HG03342 (cell line): Measurements from ENCODE around the gene ERVK3-1.
A peak's percentile ranks its signal among the peaks of the same experiment; 100 is the strongest.
"Not testable (repeated sequence)": the region's sequence is repeated elsewhere in the genome, so short reads cannot be mapped to it uniquely, and the experiment has no call there.

Experiments
- ATAC-seq: cut with Tn5 transposase; IDR thresholded peaks from one replicate; pipeline ENCODE4 v1.9.1; 2021; ENCODE audit warnings: mild to moderate bottlenecking, moderate library complexity; ENCODE audit not compliant: unreplicated experiment

ERVK3-1 gene

DNA sequence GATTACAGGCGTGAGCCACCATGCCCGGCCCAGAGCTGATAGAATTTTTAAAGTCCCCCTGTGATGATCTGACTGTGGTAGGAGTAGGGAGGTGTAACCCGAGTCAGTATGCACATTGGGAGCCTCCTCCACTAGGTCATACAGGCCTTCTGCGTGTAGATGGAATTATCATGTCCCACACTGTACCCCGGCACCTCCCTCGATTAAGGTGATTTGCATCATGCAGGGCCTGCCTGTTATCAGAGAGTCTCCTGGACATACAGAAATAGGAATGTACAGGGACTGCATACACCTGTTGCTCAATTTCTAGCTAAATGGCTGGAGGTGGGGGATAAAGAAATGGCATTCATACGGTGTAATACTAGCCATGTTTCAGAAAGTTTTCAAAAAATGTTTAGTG, 922 bp upstream of the ERVK3-1 start:
- ATAC-seq, result no peak

DNA sequence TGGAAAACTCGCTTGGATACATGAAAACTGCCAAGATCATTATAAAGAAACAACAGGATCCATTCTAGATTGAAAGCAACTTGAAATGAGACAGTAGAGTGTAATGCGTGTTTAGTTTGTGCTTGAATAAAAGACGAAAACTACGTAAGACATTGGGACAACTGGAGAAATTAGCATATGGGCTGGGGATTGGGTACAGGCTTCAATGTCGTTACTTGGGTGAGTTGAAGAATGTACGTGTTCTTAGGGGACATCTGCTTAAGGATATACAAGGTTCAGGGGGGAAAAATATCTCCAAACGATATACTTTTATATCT, 471 bp upstream of the ERVK3-1 start:
- ATAC-seq, result peak; percentile 12

DNA sequence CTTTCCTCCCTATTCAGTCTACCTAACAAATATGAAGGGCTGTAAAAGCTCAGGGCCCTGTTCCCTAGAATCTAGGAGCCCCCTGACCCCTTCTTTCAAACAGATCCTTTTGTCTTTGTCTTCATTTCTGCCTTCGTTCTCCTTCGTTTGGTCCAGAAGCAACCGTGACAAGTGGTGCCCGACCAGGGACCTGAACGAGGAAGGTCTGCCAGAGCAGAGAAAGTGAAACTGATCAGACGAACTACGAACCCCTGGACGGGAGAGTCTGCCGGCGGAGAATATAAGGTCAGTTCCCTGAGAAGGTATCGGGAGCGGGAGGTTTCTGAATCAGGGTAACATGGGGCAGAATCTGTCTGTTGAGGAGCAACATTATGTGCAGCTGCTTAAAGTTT, 751 bp downstream of the ERVK3-1 start:
- ATAC-seq, result no peak

DNA sequence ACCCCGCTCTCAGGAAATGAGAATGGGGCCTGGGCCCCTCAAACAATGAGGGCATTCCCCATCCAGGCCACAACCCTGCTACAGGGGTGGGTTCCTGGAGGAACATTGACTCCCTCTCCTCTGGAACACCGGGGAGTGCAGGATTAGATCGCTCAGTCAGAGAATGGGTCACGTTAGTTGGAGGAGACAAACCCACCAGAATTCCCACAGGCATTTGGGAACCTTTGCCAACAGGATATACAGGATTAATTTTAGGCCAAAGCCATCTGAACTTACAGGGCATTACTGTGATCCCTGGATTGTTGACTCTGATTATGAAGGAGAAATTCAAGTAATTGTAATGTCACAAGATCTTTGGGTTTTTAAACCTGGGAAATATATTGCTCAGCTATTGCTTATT, 2.6 kb downstream of the ERVK3-1 start:
- ATAC-seq, result no peak

DNA sequence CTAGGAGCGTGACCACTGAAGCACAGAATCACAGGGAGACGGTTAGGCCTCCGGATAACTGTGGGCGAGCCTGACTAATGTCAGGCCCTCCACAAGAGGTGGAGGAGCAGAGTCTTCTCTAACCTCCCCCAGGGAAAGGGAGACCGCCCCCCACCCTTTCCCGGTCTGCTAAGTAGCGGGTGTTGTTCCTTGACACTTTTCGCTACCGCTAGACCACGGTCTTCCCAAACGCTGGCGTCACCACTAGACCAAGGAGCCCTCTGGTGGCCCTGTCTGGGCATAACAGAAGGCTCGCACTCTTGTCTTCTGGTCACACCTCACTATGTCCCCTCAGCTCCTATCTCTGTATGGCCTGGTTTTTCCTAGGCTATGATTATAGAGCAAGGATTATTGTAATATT, 5.5 kb downstream of the ERVK3-1 start:
- not testable (repeated sequence) for ATAC-seq

DNA sequence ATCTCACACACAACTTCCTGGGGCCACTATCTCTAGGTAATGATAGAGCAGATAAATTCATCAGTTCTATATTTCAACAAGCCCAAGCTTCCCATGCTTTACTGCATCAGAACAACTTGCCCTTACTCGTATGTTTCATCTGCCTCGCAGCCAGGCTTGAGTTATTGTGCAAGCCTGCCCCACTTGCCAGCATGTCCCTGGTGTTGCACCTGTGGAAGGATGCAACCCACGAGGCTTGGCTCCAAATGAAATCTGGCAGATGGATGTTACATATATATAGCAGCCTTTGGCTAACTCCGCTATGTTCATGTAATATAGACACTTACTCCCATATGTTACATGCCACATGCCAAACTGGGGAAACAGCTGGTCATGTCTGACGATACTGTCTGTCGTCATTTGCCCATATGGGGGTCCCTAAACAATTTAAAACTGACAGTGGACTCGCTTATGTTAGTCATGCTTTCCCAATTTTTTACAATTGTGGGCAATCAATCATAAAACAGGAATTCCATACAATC, 6.2 kb downstream of the ERVK3-1 start:
- no peak for ATAC-seq

DNA sequence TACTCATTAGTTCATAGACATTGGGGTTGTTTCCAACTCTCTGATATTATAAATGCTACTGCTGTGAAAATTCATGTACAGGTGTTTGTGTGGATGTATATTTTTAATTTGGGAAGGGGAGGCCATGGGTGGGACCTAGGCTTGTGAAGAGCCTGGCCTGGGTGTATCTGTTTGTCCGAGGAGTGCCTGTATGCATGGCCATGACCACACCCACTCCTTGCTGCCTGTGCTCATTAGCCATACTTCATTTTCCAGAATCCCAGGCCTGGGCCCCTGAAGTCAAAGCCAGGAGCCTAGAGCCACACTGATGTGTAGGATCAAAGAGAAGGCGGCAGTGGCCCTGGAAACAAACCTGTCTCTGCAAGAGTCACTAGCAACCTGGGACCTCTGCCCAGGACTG, 10.4 kb downstream of the ERVK3-1 start:
- ATAC-seq, result no peak

DNA sequence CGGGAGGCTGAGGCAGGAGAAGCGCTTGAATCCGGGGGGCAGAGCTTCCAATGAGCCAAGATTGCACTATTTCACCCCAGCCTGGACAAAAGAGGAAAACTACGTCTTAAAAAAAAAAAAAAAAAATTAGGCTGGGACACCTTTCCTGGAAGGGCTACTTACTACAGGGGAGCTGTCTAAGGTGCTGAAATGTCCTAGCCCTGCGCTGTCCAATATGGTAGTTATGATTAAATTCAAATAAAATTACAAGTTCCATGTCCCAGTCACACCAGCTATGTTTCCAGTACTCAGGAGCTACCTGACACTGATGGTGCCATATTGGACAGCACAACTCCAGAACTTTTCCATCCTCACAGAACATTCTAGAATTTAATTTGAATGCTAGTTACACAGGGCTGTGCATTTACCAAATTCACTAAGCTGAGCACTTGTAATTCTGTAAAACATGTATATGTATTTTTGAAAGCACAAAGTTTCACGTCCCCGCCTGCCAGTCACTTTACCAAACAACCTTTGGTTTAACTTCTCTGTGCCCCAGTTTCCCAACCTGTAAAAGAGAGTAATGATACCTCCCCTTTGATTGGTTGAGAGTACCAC, 12.4 kb downstream of the ERVK3-1 start:
- ATAC-seq, result no peak

DNA sequence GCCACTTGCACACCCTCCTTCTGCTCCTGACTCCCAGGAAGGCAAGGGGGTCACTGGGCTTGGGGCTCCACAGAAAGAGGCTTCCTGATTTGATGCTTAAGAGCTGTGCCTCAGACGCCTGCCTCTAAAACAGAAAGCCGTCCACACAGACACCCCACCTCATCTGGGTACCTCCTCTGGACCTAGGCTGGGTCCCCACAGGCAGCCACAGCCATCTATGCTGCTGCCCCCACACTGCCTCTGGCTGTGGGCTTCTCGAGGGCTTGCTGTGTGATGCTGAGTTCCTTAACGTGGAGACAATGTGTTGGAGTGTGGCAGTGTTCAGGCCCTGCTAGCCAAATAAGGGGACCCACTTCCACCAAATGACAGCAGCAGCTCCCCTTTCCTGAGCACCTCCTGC, 13.1 kb downstream of the ERVK3-1 start:
- ATAC-seq, result no peak

DNA sequence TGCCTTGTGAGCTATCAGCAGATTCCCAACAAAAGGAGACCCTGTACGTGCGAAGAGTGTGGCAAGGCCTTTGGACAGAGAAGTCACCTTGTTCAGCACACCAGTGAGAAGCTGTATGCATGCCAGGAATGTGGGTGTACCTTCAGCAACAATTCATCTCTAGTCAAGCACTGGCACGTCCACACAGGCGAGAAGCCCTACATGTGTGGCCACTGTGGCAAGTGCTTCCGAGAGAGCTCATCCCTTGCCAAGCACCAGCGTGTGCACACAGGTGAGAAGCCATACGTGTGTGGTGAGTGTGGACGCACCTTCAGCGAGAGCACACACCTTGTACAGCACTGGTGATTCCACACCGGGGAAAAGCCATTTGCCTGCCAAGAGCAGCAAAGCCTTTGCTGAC, 14.1 kb downstream of the ERVK3-1 start:
- ATAC-seq, result no peak

DNA sequence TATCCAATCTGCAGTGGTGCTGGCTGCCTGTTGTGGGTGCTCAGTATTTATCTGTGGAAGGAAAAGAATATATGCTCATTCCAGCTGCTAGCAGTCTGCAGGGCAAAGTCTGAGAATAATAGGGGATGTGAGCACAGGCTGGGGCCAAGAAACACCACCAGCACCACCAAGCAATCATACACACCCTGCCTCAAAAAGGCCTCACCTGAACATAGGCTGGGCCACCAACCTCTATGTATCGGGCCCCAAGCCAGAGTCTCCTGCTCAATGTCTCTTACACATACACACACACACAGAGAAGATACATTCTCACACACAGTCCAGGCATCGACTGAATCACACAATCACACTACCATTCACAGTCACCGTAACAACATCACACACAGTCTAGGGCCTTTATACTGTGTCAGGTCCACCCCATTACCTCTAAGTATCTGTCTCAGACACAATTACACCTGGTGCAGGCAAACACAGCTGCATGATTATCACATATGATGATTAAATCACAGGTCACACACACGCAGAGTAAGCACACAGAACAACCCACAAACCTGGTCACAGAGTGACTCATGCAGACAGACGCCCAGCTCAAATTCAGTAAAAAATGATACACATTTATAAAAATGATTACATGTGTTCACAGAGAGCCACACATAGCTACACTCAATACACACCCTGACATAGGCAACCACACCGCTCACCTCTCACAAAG, 20.3 kb downstream of the ERVK3-1 start:
- no peak for ATAC-seq

DNA sequence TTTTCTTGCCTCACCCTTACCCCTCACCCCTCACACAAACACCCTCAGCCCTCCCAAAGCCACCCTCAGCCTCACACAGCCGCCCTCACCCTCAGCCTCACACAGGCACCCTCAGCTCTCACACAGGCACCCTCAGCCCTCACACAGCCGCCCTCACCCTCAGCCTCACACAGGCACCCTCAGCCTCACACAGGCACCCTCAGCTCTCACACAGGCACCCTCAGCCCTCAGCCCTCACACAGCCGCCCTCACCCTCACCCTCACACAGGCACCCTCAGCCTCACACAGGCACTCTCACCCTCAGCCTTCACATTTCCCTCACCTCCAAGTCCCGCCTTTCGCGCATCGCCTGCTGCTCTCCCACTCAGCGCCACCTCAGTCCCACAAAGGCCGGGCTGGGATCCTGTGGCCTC, 21.3 kb downstream of the ERVK3-1 start:
- ATAC-seq, result no peak

DNA sequence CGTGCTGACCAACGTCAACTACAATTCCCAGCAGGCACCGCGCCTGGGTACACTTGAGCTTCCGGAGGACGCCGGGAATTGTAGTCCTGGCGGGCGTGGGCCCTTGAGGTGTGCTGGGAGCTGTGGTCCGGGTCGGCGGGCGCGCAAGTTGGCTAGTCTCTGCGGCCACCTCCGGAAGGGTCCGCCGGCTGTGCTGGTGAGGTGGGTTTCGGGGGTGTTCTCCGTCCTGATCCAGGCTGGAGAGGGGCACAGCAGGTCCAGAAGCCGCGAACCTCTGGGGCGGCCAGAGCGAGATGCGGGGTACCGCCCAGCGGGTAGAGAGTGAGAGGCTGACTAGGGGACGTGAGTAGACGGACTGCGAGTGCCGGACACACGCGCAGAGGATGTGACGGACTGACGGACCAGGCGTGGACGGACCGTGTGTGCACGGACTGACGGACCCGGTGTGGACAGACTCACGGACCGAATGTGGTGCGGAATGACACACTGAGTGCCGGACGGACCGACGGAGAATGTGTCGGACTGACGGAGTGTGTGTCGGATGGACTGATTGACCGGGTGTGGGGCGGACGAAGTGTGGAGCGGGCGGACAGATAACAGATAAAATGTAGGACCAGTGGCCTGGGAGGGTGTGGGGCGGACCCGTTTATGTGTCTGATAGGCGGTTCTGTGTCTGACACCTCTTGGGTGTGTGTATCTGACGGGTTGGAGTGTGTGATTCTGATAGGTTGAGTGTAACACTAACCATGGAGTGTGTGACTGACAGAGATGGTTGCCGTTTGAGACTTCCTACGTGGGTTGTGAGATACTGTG, 21.9 kb downstream of the ERVK3-1 start, which contains the start of gene ZSCAN22:
Gene ZSCAN22 (plus strand): TSS at position 81 of the 813 bp plus-strand sequence. CDS start 7,809 bp downstream, outside the sequence.
- ATAC-seq, result peak; percentile 85

DNA sequence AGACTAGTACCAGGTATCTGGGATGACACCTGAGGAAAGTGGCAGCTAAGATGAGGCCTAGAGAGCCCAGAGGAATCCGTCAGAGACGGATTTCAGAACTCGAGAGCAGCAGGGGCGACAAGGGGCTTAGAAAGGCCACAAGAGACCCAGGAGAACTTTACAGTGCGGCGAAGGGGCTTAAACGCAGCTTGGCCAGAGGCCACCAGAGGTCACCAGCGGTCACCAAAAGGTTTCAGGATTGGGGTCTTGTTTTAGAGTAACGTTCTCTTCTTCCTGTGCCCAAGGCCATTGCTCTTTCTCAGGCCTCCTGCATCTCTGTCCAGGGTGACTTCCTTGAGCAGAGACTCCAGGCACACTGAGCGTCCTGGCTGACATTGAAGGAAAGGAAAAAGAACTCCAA, 23.8 kb downstream of the ERVK3-1 start:
- no peak for ATAC-seq

DNA sequence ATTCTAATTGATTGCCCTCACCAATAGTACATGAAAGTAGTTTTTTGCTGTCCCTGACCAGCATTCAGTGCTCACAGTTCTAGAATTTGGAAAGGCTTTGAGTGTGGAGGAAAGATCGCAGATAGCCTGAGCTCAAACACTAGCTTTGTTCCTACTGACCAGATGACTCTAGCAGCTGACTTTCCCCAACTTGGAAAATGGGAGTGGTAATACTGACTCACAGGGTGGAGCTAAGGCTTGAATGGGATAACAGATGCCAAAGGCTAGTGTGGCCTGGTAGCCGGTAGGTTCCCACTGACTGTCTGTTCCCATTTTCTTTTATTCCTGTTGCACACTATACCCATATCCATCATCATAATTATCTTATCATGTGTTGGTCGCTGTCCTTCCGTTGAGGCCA, 25.3 kb downstream of the ERVK3-1 start:
- ATAC-seq, result no peak

DNA sequence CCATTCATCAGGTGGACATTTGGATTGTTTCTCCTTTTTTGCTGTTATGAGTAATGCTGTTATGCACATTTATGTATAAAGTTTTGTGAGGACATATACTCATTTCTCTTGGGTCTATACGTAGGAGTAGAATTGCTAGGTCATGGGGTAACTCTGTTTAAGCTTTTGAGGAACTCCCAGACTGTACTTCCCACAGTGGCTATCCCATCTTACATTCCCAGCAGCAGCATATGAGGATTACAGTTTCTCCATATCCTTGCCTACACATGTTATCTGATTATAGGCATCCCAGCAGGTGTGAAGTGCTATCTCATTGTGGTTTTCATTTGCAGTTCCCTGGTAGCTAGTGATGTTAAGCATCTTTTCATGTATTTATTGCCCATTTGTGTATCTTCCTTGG, 27.5 kb downstream of the ERVK3-1 start:
- no peak for ATAC-seq

DNA sequence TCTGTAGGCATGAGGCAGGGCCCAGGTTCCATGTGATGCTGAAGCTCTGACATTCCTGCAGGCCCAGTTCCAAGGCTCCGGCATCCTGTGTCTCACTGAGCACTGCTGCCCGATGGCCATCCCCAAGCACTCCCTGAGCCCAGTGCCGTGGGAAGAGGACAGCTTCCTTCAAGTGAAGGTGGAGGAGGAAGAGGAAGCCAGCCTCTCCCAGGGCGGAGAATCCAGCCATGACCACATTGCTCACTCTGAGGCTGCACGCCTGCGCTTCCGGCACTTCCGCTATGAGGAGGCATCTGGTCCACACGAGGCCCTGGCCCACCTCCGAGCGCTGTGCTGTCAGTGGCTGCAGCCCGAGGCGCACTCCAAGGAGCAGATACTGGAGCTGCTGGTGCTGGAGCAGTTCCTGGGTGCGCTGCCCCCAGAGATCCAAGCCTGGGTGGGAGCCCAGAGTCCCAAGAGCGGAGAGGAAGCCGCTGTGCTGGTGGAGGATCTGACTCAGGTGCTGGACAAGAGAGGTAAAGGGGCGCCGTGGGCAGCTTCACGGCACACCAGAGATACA, 29.6 kb downstream of the ERVK3-1 start:
- no peak for ATAC-seq

DNA sequence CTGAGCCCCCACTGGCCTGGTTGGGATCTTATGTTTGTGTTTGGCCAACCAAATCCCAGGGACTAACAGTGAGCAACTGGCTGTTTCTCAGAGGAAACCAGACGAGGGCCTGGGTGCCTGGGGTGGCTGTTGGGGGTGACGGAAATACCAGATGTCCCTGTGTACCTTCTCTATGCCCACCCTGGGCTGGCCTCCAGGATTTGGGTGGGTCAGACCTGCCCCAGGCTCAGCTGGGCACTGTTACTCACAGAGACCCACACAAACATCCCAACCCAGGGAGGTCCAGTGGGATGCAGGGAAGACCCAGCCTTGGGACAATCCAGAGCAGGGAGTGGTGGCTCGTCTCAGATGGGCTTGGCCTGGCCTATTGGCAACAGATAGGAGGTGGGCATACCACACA, 30.5 kb downstream of the ERVK3-1 start:
- no peak for ATAC-seq

DNA sequence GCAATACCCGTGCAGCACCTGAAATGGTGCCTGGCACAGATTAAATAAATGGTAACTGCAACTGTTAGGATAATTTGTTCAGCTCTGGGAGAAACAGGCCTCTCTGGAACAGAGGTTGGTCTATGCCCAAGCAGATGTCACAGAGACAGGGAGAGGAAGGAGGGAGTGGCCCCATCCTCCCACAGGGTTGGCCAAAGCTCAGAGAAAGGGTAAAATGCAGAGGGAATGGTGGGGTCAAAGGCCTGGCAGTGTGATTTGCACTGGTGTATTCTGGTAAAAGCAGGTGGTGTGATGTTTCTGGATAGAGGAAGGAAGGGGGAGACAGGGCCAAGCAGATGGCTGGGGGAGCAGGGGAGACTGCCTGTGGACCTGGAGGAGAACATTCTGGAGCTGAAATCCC, 31.0 kb downstream of the ERVK3-1 start:
- no peak for ATAC-seq

DNA sequence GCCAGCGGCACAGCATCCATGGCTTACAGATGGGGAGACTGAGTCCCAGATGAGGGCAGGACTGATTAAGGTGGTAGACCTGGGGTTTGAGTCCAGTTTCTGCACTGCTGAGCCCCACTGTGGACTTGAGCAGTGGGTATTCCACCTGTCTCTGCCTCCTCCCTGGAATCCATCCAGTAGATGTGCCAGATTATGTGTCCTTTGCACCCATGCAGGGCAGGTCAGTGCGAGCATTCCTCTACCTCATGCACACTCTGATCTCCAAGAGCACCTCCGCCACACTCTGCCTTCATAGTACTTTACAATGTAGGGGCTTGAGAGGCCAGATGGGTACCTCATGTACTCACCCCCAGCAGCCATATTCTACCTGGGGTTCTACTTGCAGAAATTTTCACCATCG, 31.6 kb downstream of the ERVK3-1 start:
- no peak for ATAC-seq

DNA sequence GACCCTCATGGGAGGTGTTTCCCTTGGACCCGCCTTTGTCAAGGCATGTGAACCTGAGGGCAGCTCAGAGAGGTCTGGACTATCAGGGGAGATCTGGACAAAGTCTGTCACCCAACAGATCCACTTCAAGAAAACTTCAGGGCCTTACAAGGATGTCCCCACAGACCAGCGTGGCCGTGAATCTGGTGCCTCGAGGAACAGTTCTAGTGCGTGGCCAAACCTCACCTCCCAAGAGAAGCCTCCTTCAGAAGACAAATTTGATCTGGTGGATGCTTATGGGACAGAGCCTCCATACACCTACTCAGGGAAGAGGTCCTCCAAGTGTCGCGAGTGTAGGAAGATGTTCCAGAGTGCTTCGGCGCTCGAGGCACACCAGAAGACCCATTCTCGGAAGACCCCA, 33.2 kb downstream of the ERVK3-1 start:
- ATAC-seq, result no peak
